NCI-H510A (cell line): ENCODE measurements around the gene MRNIP.
"Not testable (repeated sequence)": the region's sequence is repeated elsewhere in the genome, so short reads cannot be mapped to it uniquely, and the experiment has no call there.

Source experiments
- DNase-seq: peaks from one replicate; lab custom pipeline; 2025; lab: John Stamatoyannopoulos, UW

Gene MRNIP

GRCh38 chr5:179871533-179871932, 12.9 kb upstream of the MRNIP start:
- not testable (repeated sequence) for DNase-seq

- DNase-seq: no peak
Measured at GRCh38 chr5:179870952-179871351, 12.3 kb upstream of the MRNIP start.

- no peak for DNase-seq
Measured at GRCh38 chr5:179870403-179870903, 11.8 kb upstream of the MRNIP start.

GRCh38 chr5:179869641-179870402, 11.2 kb upstream of the MRNIP start:
- DNase-seq: no peak

GRCh38 chr5:179869101-179869500, 10.5 kb upstream of the MRNIP start:
- no peak for DNase-seq

GRCh38 chr5:179868541-179868940, 9.9 kb upstream of the MRNIP start:
- DNase-seq: no peak

GRCh38 chr5:179867476-179867875, 8.9 kb upstream of the MRNIP start:
- no peak for DNase-seq

GRCh38 chr5:179867079-179867465, 8.5 kb upstream of the MRNIP start:
- DNase-seq: no peak

- no peak for DNase-seq
Measured at GRCh38 chr5:179866241-179867078, 7.8 kb upstream of the MRNIP start.

GRCh38 chr5:179865491-179866240, 7.0 kb upstream of the MRNIP start:
- DNase-seq: no peak

GRCh38 chr5:179864686-179865085, 6.1 kb upstream of the MRNIP start:
- DNase-seq: no peak

- DNase-seq: no peak
Measured at GRCh38 chr5:179863449-179864085, 5.0 kb upstream of the MRNIP start.

GRCh38 chr5:179862891-179863290, 4.3 kb upstream of the MRNIP start:
- no peak for DNase-seq

GRCh38 chr5:179862296-179862695, 3.7 kb upstream of the MRNIP start:
- DNase-seq: no peak

GRCh38 chr5:179860301-179860700, 1.7 kb upstream of the MRNIP start:
- DNase-seq: no peak

GRCh38 chr5:179858241-179858585, 404 bp downstream of the MRNIP start:
- no peak for DNase-seq

- DNase-seq: no peak
Measured at GRCh38 chr5:179854356-179854755, 4.3 kb downstream of the MRNIP start.

- no peak for DNase-seq
Measured at GRCh38 chr5:179852993-179853547, 5.5 kb downstream of the MRNIP start.

GRCh38 chr5:179841621-179842020, 17.0 kb downstream of the MRNIP start:
- no peak for DNase-seq

- DNase-seq: no peak
Measured at GRCh38 chr5:179840766-179841165, 17.9 kb downstream of the MRNIP start.

- DNase-seq: no peak
Measured at GRCh38 chr5:179840321-179840720, 18.3 kb downstream of the MRNIP start.
